Thyroid gland (tissue), 4 donors: Measurements from ENCODE around the gene IL17RA.

Source experiments
- CTCF ChIP-seq, 6 experiments: fragments of 200-600 bp in 3 of 6; fragments of 450-650 bp in 3 of 6; sonication (generic) in 3 of 6; IDR thresholded peaks; one replicate each; pipeline ENCODE4 v1.5.1; 2016 to 2019; ENCODE audit warnings: antibody characterized with exemption in 6 of 6, mild to moderate bottlenecking in 2 of 6, inconsistent platforms in 1 of 6, moderate library complexity in 1 of 6
- POLR2A ChIP-seq, 2 donors: fragments of 450-650 bp; IDR thresholded peaks; one replicate each; pipeline ENCODE4 v1.6.1; 2017; ENCODE audit warnings: antibody characterized with exemption in 2 of 2, mild to moderate bottlenecking in 2 of 2, moderate library complexity in 1 of 2

GRCh38 chr22:17060126-17060525 lies 24.7 kb upstream of the IL17RA start:
- no peak for TF ChIP-seq CTCF (IDR thresholded peaks at IDR 0.05)
- no peak for TF ChIP-seq POLR2A (IDR thresholded peaks at IDR 0.05)
